Suprapubic skin (tissue), 4 donors: ENCODE results near the gene KAZN.

Experiments
- CTCF ChIP-seq, 2 donors: fragments of 200-600 bp in 1 of 2; fragments of 450-650 bp in 1 of 2; sonication (generic) in 1 of 2; IDR thresholded peaks; one replicate each; pipeline ENCODE4 v1.5.1; 2016 to 2019; ENCODE audit warnings: antibody characterized with exemption in 2 of 2, mild to moderate bottlenecking in 1 of 2, moderate library complexity in 1 of 2
- POLR2A ChIP-seq, 2 donors: fragments of 450-650 bp; IDR thresholded peaks; one replicate each; pipeline ENCODE4 v1.6.1; 2017; ENCODE audit warnings: antibody characterized with exemption in 2 of 2, mild to moderate bottlenecking in 2 of 2, moderate library complexity in 2 of 2
- POLR2AphosphoS5 ChIP-seq, 3 donors: sonication (generic); formaldehyde crosslinking; IDR thresholded peaks; one replicate each; pipeline ENCODE4 v1.6.1; 2017; ENCODE audit warnings: antibody characterized with exemption in 3 of 3

GRCh38 chr1:15016001-15016400 lies 417.5 kb downstream of the KAZN start:
- TF ChIP-seq CTCF (IDR thresholded peaks at IDR 0.05) (no peak), POLR2A (IDR thresholded peaks at IDR 0.05) (no peak), POLR2AphosphoS5 (IDR thresholded peaks at IDR 0.05) (no peak)
